WTC11 (cell line): ENCODE results near the gene ABCB8. TPM values are rescaled to one million over a fixed set of nuclear protein-coding genes. Genes with fewer than 3 reads are reported as not detected.
A peak's percentile ranks its signal among the peaks of the same experiment; 100 is the strongest.

Experiments used
- ATAC-seq: fragments of 200-7000 bp; cut with Tn5 transposase; 2 replicates; pipeline ENCODE4 v1.10.0; 2021; ENCODE audit warnings: mild to moderate bottlenecking, moderate library complexity
- CTCF ChIA-PET: fragments of 300-600 bp; sonication (Branson Sonifier 250); formaldehyde crosslinking; loops from one replicate; lab custom pipeline; 2021; ENCODE audit warnings: antibody characterized with exemption; lab: Charles Lee
- POLR2A ChIA-PET: fragments of 350-600 bp; sonication (Branson Sonifier 250); formaldehyde crosslinking; loops from one replicate; lab custom pipeline; 2021; ENCODE audit warnings: antibody characterized with exemption; lab: Charles Lee
- DNase-seq: peaks from one replicate; pipeline ENCODE4 v3.0.0; 2021; ENCODE audit warnings: low spot score
- H3K27ac Mint-ChIP-seq: 2 replicates; pipeline ENCODE4 v1.8.0; 2021; ENCODE audit warnings: mixed read lengths
- H3K27me3 Mint-ChIP-seq: 2 replicates; pipeline ENCODE4 v1.8.0; 2021; ENCODE audit warnings: low read depth, mild to moderate bottlenecking, moderate library complexity, mixed read lengths
- H3K36me3 Mint-ChIP-seq: 2 replicates; pipeline ENCODE4 v1.8.0; 2021; ENCODE audit warnings: mixed read lengths
- H3K4me1 Mint-ChIP-seq: 2 replicates; pipeline ENCODE4 v1.8.0; 2022; ENCODE audit warnings: mixed read lengths
- H3K4me3 Mint-ChIP-seq: 2 replicates; pipeline ENCODE4 v1.8.0; 2021; ENCODE audit warnings: mild to moderate bottlenecking, moderate library complexity, mixed read lengths
- H3K9me3 Mint-ChIP-seq: 2 replicates; pipeline ENCODE4 v1.8.0; 2021; ENCODE audit warnings: mixed read lengths
- AFF4 ChIP-seq: sonication (generic); formaldehyde crosslinking; IDR thresholded peaks from 2 replicates; pipeline ENCODE4 v1.8.1; 2023; ENCODE audit warnings: mild to moderate bottlenecking, missing genetic modification reagents, borderline replicate concordance
- ATF1 ChIP-seq: sonication (generic); formaldehyde crosslinking; IDR thresholded peaks from 2 replicates; pipeline ENCODE4 v1.8.1; 2023; ENCODE audit warnings: mild to moderate bottlenecking, moderate library complexity, missing genetic modification reagents
- ETV6 ChIP-seq: sonication (generic); formaldehyde crosslinking; IDR thresholded peaks from 2 replicates; pipeline ENCODE4 v1.8.1; 2022; ENCODE audit warnings: mild to moderate bottlenecking, missing genetic modification reagents
- FOXK1 ChIP-seq: sonication (generic); formaldehyde crosslinking; IDR thresholded peaks from 2 replicates; pipeline ENCODE4 v1.8.0; 2022; ENCODE audit warnings: mild to moderate bottlenecking, moderate library complexity, missing genetic modification reagents
- GABPB1 ChIP-seq: sonication (generic); formaldehyde crosslinking; IDR thresholded peaks from 2 replicates; pipeline ENCODE4 v1.8.1; 2023; ENCODE audit warnings: mild to moderate bottlenecking, missing genetic modification reagents
- GTF2I ChIP-seq: fragments of 250-450 bp; sonication (Bioruptor Pico); conservative IDR thresholded peaks from 2 replicates; pipeline ENCODE4 v1.4.0; 2021; ENCODE audit warnings: mild to moderate bottlenecking
- HMGA2 ChIP-seq: fragments of 250-450 bp; sonication (Bioruptor Pico); IDR thresholded peaks from 2 replicates; pipeline ENCODE4 v1.4.0; 2021; ENCODE audit warnings: mild to moderate bottlenecking, moderate library complexity
- KAT7 ChIP-seq: sonication (generic); formaldehyde crosslinking; IDR thresholded peaks from 2 replicates; pipeline ENCODE4 v1.8.1; 2023; ENCODE audit warnings: missing genetic modification reagents, mild to moderate bottlenecking, borderline replicate concordance
- NFYB ChIP-seq: sonication (generic); formaldehyde crosslinking; conservative IDR thresholded peaks from 2 replicates; pipeline ENCODE4 v1.8.0; 2022; ENCODE audit warnings: low read depth, missing genetic modification reagents
- RELA ChIP-seq: sonication (generic); formaldehyde crosslinking; IDR thresholded peaks from 2 replicates; pipeline ENCODE4 v1.8.1; 2022; ENCODE audit warnings: missing genetic modification reagents, mild to moderate bottlenecking, borderline replicate concordance
- TCF7 ChIP-seq: sonication (generic); formaldehyde crosslinking; IDR thresholded peaks from 2 replicates; pipeline ENCODE4 v1.8.0; 2022; ENCODE audit warnings: mild to moderate bottlenecking, low read depth, missing genetic modification reagents, moderate library complexity
- TEAD1 ChIP-seq: sonication (generic); formaldehyde crosslinking; IDR thresholded peaks from 2 replicates; pipeline ENCODE4 v1.8.0; 2022; ENCODE audit warnings: mild to moderate bottlenecking, missing genetic modification reagents
- ZBTB21 ChIP-seq: sonication (generic); formaldehyde crosslinking; IDR thresholded peaks from 2 replicates; pipeline ENCODE4 v1.8.1; 2023; ENCODE audit warnings: mild to moderate bottlenecking, missing genetic modification reagents, borderline replicate concordance
- ZBTB43 ChIP-seq: sonication (generic); formaldehyde crosslinking; IDR thresholded peaks from 2 replicates; pipeline ENCODE4 v1.8.1; 2023; ENCODE audit warnings: mild to moderate bottlenecking, missing genetic modification reagents
- ZNF121 ChIP-seq: sonication (generic); formaldehyde crosslinking; IDR thresholded peaks from 2 replicates; pipeline ENCODE4 v1.8.0; 2023; ENCODE audit warnings: missing genetic modification reagents
- ZNF232 ChIP-seq: sonication (generic); formaldehyde crosslinking; IDR thresholded peaks from 2 replicates; pipeline ENCODE4 v1.8.0; 2022; ENCODE audit warnings: mild to moderate bottlenecking, missing genetic modification reagents
- ZNF416 ChIP-seq: fragments of 250-450 bp; sonication (Bioruptor Pico); IDR thresholded peaks from 2 replicates; pipeline ENCODE4 v1.9.0; 2021; ENCODE audit warnings: mild to moderate bottlenecking, inconsistent platforms
- ZNF423 ChIP-seq: fragments of 250-450 bp; sonication (Bioruptor Pico); IDR thresholded peaks from 2 replicates; pipeline ENCODE4 v2.1.2; 2022; ENCODE audit warnings: mild to moderate bottlenecking, moderate library complexity
- ZNF671 ChIP-seq: fragments of 250-450 bp; sonication (Bioruptor Pico); IDR thresholded peaks from 2 replicates; pipeline ENCODE4 v1.8.0; 2021; ENCODE audit warnings: mild to moderate bottlenecking
- total RNA-seq: library from RNA; stranded (reverse); gene quantifications from 3 replicates; pipeline ENCODE4 v1.2.3, GENCODE V29; 2021
- TF ChIP-seq, protein P1 (sequence below): sonication (generic); formaldehyde crosslinking; IDR thresholded peaks from 2 replicates; pipeline ENCODE4 v1.8.1; 2022; ENCODE audit warnings: mild to moderate bottlenecking, moderate library complexity, missing genetic modification reagents
- TF ChIP-seq, protein P2 (sequence below): sonication (generic); formaldehyde crosslinking; IDR thresholded peaks from 2 replicates; pipeline ENCODE4 v1.8.1; 2023; ENCODE audit warnings: mild to moderate bottlenecking, missing genetic modification reagents, moderate library complexity

Gene ABCB8
- total RNA-seq, 1 experiment from 2014 or later = 35.9 TPM

DNA sequence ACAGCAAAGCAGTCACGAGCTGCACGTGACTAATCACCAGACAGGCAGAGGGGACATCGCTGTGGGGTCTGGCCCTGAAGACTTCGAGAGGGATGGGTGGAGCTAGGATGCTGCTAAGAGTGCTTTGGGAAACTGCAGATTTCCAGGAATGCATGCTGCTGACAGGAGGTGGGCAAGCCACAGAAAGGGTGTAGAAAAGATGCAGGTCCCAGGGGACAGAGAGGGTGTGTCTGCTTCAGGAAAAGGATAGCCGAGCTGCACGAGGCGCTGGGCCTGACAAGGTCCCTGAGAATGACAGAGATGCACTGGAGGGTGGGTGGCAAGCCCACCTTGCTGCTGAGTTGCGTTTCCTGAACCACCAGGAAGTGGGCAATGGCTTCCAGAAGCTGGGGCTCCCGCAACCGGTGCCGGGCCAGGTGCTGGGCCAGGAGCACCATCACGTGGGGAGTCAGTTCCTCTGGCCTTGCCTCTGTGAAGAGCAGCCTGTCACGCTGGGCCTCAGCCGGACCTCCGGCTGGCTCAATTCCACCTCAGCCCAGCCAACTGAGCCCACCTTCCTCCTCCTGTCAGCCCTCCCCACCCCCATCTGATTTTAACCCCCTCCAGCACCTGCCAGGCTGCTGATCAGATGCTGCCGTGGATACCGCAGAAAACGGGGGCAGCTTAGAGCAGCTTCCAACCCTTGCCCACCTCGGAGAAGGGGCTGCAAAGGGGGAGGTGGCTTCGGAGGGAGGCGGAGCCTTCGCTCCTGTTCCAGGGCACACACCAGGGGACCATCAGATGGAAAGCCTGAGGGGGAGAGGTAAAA is 50.2 kb downstream of the ABCB8 start (continued):
- TF ChIP-seq AFF4 = no peak
- no peak for TF ChIP-seq GTF2I (CRISPR knock-in tag)

DNA sequence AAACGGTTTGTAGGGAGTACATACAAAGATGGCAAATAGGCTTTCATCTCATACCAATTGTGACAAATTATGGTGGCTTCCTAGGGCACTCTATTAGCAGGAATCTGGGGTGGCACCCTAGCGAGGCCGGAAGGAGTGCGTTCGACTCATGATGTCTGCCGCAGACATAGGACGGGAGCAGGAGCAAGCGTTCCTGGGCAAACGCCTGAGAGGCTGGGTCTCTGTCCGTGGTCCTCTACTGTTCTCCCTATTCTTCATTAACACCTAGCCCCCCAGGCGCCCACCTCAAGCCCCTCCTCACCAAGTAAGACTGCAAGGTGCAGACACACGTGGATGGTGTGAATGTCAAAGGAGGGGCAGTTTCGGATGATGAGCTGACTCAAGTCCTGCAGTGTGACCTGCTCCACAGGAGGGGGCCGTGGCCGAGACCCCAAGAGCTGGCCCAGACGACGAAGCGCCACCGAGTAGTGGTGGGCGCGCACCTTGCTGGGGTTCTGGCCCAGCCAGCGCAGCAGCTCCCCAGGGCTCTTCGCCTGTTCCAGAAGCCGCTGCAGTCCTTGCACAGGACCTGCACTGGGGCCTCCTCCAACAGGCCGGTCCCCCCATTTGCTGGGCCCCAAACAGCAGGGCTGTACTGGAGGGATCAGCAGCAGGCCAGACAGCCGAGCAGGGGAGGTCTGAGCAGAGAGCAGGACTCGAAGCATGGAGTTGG is 51.1 kb downstream of the ABCB8 start:
- peaks cover 14% of the 10 kb centered on the region for H3K36me3 Mint-ChIP-seq
- CTCF ChIA-PET = interaction anchor here (1.1 to 4.8 kb wide), 5 partner anchors 17 to 51 kb away, joined by 3 to 64 read pairs (median 8); partner anchors contain the start of gene ABCB8
- POLR2A ChIA-PET = no interaction called here
- peak overlapping the region; percentile 80 for H3K4me3 Mint-ChIP-seq
- no peaks in the 10 kb centered on the region for H3K27me3 Mint-ChIP-seq
- TF ChIP-seq GABPB1 (CRISPR knock-in tag) (no peak), ZNF423 (no peak), ZNF232 (CRISPR knock-in tag) (no peak), ZBTB21 (no peak), TEAD1 (CRISPR knock-in tag) (no peak), FOXK1 (CRISPR knock-in tag) (no peak), HMGA2 (CRISPR knock-in tag) (no peak), ZNF416 (CRISPR knock-in tag) (no peak), NFYB (no peak), ZNF671 (CRISPR knock-in tag) (no peak), TCF7 (CRISPR knock-in tag) (no peak), ZNF121 (CRISPR knock-in tag) (no peak), ATF1 (no peak)
- TF ChIP-seq, protein P1, sequence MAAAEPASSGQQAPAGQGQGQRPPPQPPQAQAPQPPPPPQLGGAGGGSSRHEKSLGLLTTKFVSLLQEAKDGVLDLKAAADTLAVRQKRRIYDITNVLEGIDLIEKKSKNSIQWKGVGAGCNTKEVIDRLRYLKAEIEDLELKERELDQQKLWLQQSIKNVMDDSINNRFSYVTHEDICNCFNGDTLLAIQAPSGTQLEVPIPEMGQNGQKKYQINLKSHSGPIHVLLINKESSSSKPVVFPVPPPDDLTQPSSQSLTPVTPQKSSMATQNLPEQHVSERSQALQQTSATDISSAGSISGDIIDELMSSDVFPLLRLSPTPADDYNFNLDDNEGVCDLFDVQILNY (CRISPR knock-in tag) = no peak
- TF ChIP-seq, protein P2, sequence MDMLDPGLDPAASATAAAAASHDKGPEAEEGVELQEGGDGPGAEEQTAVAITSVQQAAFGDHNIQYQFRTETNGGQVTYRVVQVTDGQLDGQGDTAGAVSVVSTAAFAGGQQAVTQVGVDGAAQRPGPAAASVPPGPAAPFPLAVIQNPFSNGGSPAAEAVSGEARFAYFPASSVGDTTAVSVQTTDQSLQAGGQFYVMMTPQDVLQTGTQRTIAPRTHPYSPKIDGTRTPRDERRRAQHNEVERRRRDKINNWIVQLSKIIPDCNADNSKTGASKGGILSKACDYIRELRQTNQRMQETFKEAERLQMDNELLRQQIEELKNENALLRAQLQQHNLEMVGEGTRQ = no peak
- H3K4me1 Mint-ChIP-seq = peaks cover 37% of the 10 kb centered on the region
- no peak for DNase-seq
- peak overlapping the region; percentile 31 for H3K27ac Mint-ChIP-seq
- ATAC-seq = no peak
- H3K9me3 Mint-ChIP-seq = no peaks in the 10 kb centered on the region

GRCh38 chr7:151080067-151080521 is 51.8 kb downstream of the ABCB8 start:
- CTCF ChIA-PET = interaction anchor here (0.7 to 4.8 kb wide), 14 partner anchors 11 to 117 kb away, joined by 3 to 64 read pairs (median 5); partner anchors contain the start of gene ABCB8
- no peak for DNase-seq
- Mint-ChIP-seq H3K36me3 (peaks cover 8% of the 10 kb centered on the region), H3K27me3 (peaks cover 3% of the 10 kb centered on the region; the same call in 1 of the 2 replicates), H3K9me3 (no peaks in the 10 kb centered on the region), H3K4me1 (peaks cover 41% of the 10 kb centered on the region), H3K27ac (peak overlapping the region; percentile 85; the same call in 1 of the 2 replicates), H3K4me3 (peak overlapping the region; percentile 80)
- TF ChIP-seq ETV6 (CRISPR knock-in tag) = no peak; the same call in 1 of the 2 replicates
- TF ChIP-seq RELA (CRISPR knock-in tag) = 0 out of 2 replicates have a peak, but pooled peaks have one; percentile 15
- peak; percentile 10; the same call in 1 of the 2 replicates for TF ChIP-seq TEAD1 (CRISPR knock-in tag)
- TF ChIP-seq GABPB1 (CRISPR knock-in tag) = peak; percentile 2; the same call in 1 of the 2 replicates
- TF ChIP-seq ZBTB43 (CRISPR knock-in tag) = 0 out of 2 replicates have a peak, but pooled peaks have one; percentile 15
- no peak for TF ChIP-seq KAT7
- POLR2A ChIA-PET = interaction anchor here (1.0 to 1.6 kb wide), 3 partner anchors 18 to 29 kb away, joined by 3 to 13 read pairs (median 3); no protein-coding TSS in a partner anchor
- no peak for ATAC-seq
